ENCODE results near the gene EPHB2. TPM values are rescaled to one million over a fixed set of nuclear protein-coding genes. Genes with fewer than 3 reads are reported as not detected.

Gene EPHB2
- total RNA-seq, 1 experiment from 2014 or later = 18.5 TPM

- H3K4me1 Mint-ChIP-seq = no peaks in the 10 kb centered on the region
- ATAC-seq (peak; percentile 96), DNase-seq (ENCODE audit: low spot score) (peak; percentile 91)
- CTCF ChIA-PET = interaction anchor here (0.6 to 2.7 kb wide), 35 partner anchors 10 to 374 kb away, joined by 3 to 38 read pairs (median 4); partner anchors contain the start of gene LACTBL1
- H3K27ac Mint-ChIP-seq = no peak overlapping the region
- POLR2A ChIA-PET = interaction anchor here (0.6 kb wide), 1 partner anchor 36 kb away, joined by 3 read pairs; no protein-coding TSS in a partner anchor
- peaks cover 3% of the 10 kb centered on the region; the same call in 1 of the 2 replicates for H3K27me3 Mint-ChIP-seq (ENCODE audit: low read depth)
- H3K36me3 Mint-ChIP-seq = no peaks in the 10 kb centered on the region
- peaks cover 10% of the 10 kb centered on the region for H3K9me3 Mint-ChIP-seq
- H3K4me3 Mint-ChIP-seq = no peak overlapping the region
- TF ChIP-seq TEAD1 (CRISPR knock-in tag; IDR thresholded peaks at IDR 0.05) (no peak), ZNF423 (CRISPR knock-in tag; IDR thresholded peaks at IDR 0.05) (peak; percentile 9; the same call in 1 of the 2 replicates), IRF1 (CRISPR knock-in tag; IDR thresholded peaks at IDR 0.05) (no peak), CTCF (IDR thresholded peaks at IDR 0.05) (peak; percentile 85), ZNF281 (CRISPR knock-in tag; IDR thresholded peaks at IDR 0.05) (peak; percentile 92), ATF6 (CRISPR knock-in tag; IDR thresholded peaks at IDR 0.05) (no peak), ZNF396 (CRISPR knock-in tag; IDR thresholded peaks at IDR 0.05; ENCODE audit: borderline replicate concordance) (no peak)
Measured at GRCh38 chr1:22930240-22930912, 219.7 kb downstream of the EPHB2 start.

- H3K4me1 Mint-ChIP-seq = no peaks in the 10 kb centered on the region
- H3K27ac Mint-ChIP-seq = no peak overlapping the region
- ATAC-seq = no peak
- peaks cover 3% of the 10 kb centered on the region; the same call in 1 of the 2 replicates for H3K27me3 Mint-ChIP-seq (ENCODE audit: low read depth)
- peaks cover 4% of the 10 kb centered on the region; the same call in 1 of the 2 replicates for H3K36me3 Mint-ChIP-seq
- DNase-seq (ENCODE audit: low spot score) = no peak
- no peak overlapping the region for H3K4me3 Mint-ChIP-seq
- CTCF ChIA-PET = interaction anchor here (0.8 to 3.1 kb wide), 8 partner anchors 31 to 277 kb away, joined by 3 to 13 read pairs (median 4); no protein-coding TSS in a partner anchor
- peaks cover 23% of the 10 kb centered on the region for H3K9me3 Mint-ChIP-seq
- POLR2A ChIA-PET = no interaction called here
- TF ChIP-seq ESRRA (CRISPR knock-in tag; IDR thresholded peaks at IDR 0.05; ENCODE audit: borderline replicate concordance) = no peak
- TF ChIP-seq CDX4 (CRISPR knock-in tag; IDR thresholded peaks at IDR 0.05; ENCODE audit: borderline replicate concordance) = no peak
- TF ChIP-seq E2F1 (CRISPR knock-in tag; IDR thresholded peaks at IDR 0.05) = no peak
- no peak for TF ChIP-seq TEAD1 (CRISPR knock-in tag; IDR thresholded peaks at IDR 0.05)
- no peak for TF ChIP-seq GRHL2 (CRISPR knock-in tag; IDR thresholded peaks at IDR 0.05; ENCODE audit: insufficient replicate concordance, severe bottlenecking)
- TF ChIP-seq GABPB1 (CRISPR knock-in tag; IDR thresholded peaks at IDR 0.05) = no peak
- no peak for TF ChIP-seq SMAD3 (CRISPR knock-in tag; IDR thresholded peaks at IDR 0.05; ENCODE audit: borderline replicate concordance)
- TF ChIP-seq ZNF512 (CRISPR knock-in tag; IDR thresholded peaks at IDR 0.05; ENCODE audit: borderline replicate concordance) = no peak
- no peak for TF ChIP-seq IRF1 (CRISPR knock-in tag; IDR thresholded peaks at IDR 0.05)
- no peak for TF ChIP-seq FOXP1 (CRISPR knock-in tag; IDR thresholded peaks at IDR 0.05; ENCODE audit: borderline replicate concordance)
- TF ChIP-seq ZNF281 (CRISPR knock-in tag; IDR thresholded peaks at IDR 0.05) = no peak
- TF ChIP-seq ATF1 (CRISPR knock-in tag; IDR thresholded peaks at IDR 0.05) = no peak
Measured at GRCh38 chr1:22932803-22933470, 222.3 kb downstream of the EPHB2 start.
